NCI-H460 (cell line): Measurements from ENCODE around the gene DNTT. TPM values are rescaled to one million over a fixed set of nuclear protein-coding genes. Genes with fewer than 3 reads are reported as not detected.
"Not testable (repeated sequence)": the region's sequence is repeated elsewhere in the genome, so short reads cannot be mapped to it uniquely, and the experiment has no call there.

Source experiments
- DNase-seq: peaks from one replicate; pipeline ENCODE4 v3.0.0-alpha.2; 2016; ENCODE audit warnings: low read depth; ENCODE audit errors: extremely low read depth
- total RNA-seq: library from RNA; depleted of rRNA; stranded (reverse); fragments of >200 nt; shearing (Covaris generic); gene quantifications from 2 replicates; pipeline ENCODE4 v1.2.3, GENCODE V29; 2014

DNTT gene
- total RNA-seq, 1 experiment from 2014 or later: not detected

- DNase-seq: no peak
These were observed 785 bp downstream of the DNTT start for GRCh38 chr10:96305019-96305418.

GRCh38 chr10:96306516-96306915 is 2.3 kb downstream of the DNTT start:
- no peak for DNase-seq

- DNase-seq: not testable (repeated sequence)
These were observed 4.6 kb downstream of the DNTT start for GRCh38 chr10:96308854-96309253.

GRCh38 chr10:96309628-96310320 is 5.5 kb downstream of the DNTT start:
- DNase-seq: no peak

- no peak for DNase-seq
These were observed 6.1 kb downstream of the DNTT start for GRCh38 chr10:96310321-96310669.

GRCh38 chr10:96311180-96311715 is 7.0 kb downstream of the DNTT start:
- no peak for DNase-seq

GRCh38 chr10:96313344-96313743 is 9.1 kb downstream of the DNTT start:
- DNase-seq: no peak

- no peak for DNase-seq
These were observed 13.0 kb downstream of the DNTT start for GRCh38 chr10:96317067-96317833.

GRCh38 chr10:96319754-96320474 is 15.7 kb downstream of the DNTT start:
- DNase-seq: peak; percentile 36

- DNase-seq: no peak
These were observed 17.6 kb downstream of the DNTT start for GRCh38 chr10:96321822-96322221.

- DNase-seq: no peak
These were observed 18.0 kb downstream of the DNTT start for GRCh38 chr10:96322275-96322674.

GRCh38 chr10:96324447-96324846 is 20.2 kb downstream of the DNTT start:
- DNase-seq: no peak

GRCh38 chr10:96325719-96326373 is 21.6 kb downstream of the DNTT start:
- no peak for DNase-seq

- no peak for DNase-seq
These were observed 23.2 kb downstream of the DNTT start for GRCh38 chr10:96327462-96327861.

GRCh38 chr10:96333101-96333500 is 28.9 kb downstream of the DNTT start:
- no peak for DNase-seq

- DNase-seq: peak; percentile 38
These were observed 30.6 kb downstream of the DNTT start for GRCh38 chr10:96334616-96335526.

GRCh38 chr10:96337106-96337505 is 32.9 kb downstream of the DNTT start:
- no peak for DNase-seq

GRCh38 chr10:96338279-96338925 is 34.2 kb downstream of the DNTT start:
- no peak for DNase-seq

GRCh38 chr10:96339383-96339782 is 35.1 kb downstream of the DNTT start:
- DNase-seq: no peak
